ENCODE results near the gene DNAJC6.
A peak's percentile ranks its signal among the peaks of the same experiment; 100 is the strongest.
"Not testable (repeated sequence)": the region's sequence is repeated elsewhere in the genome, so short reads cannot be mapped to it uniquely, and the experiment has no call there.

DNAJC6 gene

DNA sequence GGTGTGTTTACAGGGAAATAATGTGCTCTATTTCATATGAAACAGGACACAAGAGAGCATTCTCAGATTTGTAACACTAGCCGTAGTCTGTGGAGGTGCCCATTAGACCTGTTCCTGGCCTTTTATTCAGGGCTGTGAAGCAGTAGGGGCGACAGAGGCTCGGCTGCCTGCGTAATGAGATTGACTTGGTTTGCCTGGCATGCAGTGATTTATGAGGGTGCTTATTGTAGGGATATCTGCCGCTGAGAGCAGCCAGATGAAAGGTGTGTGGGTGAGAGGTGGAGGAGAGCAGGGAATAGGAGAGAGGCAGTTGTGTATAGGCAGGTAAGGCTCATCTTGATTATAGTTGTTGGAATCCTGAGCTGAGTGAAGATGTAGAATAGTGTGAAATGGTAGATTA lies 51.3 kb downstream of the DNAJC6 start:
- no peak for DNase-seq

DNA sequence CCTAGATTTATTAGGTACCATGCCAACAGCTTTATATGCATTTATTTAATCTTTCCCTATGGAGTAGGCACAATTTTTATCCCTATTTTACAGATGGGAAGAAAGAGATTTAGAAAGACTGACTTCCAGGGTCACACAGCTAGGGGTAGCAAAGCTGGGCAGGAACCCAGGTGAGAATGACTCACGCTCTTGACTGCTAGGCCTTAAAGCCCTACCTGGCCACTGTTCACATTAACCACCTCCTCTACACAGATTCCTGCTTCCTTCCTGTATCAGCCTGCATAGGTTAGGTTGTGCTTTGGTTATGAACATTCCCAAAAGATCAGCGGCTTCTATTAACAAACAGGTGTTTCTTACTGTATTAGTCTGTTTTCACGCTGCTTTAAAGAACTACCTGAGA lies 53.2 kb downstream of the DNAJC6 start:
- DNase-seq, result no peak

DNA sequence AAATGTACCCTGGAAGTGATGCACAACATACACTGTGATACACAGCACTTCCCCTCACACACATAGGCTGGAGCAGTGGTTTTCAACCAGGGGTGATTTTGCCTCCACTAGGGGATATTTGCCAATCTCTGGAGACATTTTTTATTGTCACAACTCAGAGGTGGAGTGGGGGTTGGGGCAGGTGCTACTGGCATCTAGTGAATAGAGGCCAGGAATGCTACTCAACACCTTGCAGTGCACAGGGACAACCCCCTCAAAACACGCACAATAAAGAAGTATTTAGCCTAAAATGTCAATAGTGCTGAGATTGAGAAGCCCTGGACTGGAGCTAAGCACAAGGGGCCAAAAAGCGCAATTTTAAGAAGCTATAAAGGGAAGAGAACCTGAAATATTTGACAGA lies 54.1 kb downstream of the DNAJC6 start:
- DNase-seq, result no peak

DNA sequence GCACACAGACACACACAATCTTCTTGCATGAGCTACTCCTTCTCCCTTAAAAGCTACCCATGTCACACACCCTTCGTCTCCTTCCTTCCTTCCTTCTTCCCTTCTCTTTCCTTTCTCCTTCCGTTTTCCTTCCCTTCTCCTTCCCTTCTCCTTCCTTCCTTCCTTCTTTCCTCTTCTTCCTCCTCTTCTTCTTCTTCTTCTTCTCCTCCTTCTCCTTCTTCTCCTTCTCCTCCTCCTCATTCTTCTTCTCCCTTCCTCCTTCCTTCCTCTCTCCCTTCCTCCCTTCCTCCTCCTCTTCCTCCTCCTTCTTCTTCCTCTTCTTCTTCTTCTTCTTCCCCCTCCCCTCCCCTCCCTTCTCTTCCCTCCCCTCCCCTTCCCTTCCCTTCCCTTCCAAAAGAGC lies 59.1 kb downstream of the DNAJC6 start:
- DNase-seq, result no peak

DNA sequence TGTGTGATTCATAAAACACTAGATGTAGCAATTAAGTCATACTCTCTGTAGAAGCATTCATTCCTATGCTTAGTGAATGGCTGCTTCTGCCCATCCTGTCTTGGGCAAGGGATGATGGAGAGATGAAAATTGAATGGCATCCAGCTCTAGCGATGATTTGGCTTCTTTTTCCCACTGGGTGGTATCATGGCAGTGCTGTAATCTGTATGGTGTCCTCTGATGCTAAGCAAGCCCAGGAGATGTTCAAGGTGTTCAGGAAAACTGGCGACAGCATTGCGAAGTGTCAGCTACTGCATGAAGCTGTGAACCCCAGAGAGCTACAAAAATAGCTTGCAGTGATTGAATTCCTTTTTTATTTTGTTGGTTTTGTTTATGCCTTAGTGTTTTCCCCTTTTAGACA lies 62.2 kb downstream of the DNAJC6 start:
- DNase-seq, result no peak

DNA sequence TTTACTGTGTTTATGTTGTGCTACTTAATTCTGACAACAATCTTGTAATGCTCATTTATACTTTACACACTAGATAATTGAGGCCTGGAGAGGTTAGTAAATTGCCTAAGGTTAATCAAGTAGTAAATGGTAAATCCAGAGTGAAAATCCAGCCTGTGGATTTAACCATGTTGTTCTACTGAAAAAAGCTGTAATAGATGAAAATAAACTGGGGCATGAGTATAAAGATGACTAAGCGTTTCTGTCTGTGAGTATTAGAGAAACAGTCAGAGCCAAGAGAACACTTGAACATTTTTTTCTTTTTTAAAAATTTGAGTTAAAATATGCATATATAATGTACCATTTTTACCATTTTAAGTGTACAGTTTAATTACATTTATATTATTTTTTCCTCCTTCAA lies 63.2 kb downstream of the DNAJC6 start:
- DNase-seq, result no peak

DNA sequence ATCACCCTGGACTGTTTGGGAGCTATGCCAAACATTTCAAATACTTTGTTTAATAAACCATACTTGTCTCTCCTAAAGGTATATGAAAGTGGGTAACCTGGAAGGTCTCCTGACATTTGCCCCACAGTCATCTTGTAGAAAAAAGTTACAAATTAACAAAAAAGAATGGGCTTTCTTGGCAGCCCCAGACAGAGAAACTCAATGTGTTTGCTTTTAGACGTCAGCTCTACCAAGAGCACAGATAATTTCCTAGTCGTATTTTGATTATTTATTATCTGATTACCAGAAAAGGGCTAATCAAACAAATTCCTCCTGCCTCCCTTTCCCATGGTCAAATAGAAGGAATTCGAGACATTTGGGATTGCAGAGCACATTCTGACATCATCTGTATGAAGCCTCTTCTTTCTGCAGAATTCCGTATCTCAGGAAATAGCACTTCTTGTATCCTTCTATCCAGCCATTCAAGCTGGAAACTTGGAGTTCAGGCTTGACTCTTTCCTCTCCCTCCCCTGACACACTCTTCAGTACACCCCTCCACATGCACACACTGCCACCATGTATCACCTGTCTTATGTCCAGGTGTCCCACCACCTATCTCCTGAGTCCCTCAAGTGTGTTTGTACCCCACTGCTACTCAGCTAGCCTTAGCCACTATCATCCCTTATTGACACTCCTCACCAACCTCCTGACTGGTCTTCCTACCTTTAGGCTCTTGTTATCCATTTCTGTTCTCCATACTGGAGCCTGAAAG lies 68.3 kb downstream of the DNAJC6 start:
- DNase-seq, result no peak

DNA sequence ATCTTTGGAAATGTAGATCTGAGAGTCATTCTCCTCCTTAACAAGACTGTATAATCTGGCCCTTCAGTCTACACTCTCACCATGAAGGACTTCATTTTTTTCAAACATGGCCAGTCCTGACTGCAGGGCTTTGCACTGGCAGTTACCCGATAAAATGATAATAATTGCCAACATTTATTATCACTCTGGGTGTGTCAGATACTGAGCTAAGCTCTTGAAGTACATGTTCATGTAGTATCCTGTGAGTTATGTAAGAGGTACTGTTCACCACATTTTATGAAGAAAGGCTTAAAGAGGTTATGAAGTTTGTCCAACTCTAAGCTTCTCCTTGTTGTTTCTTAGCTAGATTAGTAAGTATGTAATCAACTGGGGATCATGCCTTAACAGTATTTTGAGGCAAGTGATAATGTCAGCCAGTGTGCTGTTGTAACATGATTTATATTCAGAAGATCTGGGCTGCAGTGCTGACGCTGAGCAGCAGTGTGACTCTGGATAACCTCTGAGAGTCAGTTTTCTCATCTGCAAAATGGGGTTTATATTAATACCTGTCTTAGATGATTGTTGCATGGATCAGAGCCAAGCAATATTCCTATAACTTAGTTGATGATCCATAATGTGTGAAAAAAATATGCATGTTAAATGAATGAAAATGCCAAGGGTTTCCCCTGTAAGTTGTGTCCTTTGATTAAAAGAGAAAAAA lies 69.1 kb downstream of the DNAJC6 start:
- DNase-seq, result no peak

DNA sequence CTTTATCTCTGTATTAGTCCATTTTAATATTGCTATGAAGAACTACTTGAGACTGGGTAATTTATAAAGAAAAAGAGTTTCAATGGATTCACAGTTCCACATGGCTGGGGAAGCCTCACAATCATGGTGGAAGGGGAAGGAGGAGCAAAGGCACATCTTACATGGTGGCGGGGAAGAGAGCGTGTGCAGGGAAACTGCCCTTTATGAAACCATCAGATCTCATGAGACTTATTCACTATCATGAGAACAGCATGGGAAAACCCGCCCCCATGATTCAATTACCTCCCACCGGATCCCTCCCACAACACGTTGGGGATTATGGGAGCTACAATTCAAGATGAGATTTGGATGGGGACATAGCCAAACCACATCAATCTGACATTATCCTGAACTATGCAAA lies 75.1 kb downstream of the DNAJC6 start:
- not testable (repeated sequence) for DNase-seq

DNA sequence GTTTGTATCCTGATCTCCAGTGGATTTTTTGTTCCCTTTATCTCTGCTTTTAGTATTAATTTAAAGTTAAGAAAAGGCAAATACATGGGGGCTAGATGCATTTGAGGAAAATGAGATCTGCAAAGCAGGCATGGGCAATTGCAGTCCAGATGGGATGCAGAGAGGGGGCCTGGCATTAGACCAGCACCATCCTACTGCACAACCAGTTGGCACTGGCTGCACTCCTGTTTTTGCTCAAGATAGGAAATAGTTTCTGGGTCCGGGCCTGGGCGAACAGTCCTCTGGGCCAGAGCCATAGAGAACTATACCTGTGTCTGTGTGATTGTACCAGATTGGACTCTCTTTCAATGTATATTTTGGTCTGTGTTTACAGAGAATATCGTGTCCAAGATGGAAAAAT lies 77.1 kb downstream of the DNAJC6 start:
- DNase-seq, result no peak

DNA sequence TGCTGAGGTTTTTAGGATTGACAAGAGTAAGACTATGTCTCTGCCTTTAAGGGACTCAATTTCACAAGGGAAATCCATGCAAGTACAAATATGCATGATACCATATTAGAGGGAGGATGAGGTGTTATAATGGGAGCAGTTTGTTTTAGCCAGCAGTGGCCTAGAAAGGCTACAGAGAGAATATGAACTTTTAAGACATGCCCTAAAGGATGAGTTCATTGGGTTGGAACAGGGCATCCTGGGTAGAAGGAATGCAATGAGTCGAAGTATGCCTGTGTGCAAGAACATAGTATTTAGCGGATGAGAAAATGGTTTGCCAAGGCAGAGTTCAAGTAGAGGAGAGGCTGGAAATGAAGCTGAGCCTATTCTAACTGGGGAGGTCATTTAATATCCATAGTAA lies 78.5 kb downstream of the DNAJC6 start:
- no peak for DNase-seq

DNA sequence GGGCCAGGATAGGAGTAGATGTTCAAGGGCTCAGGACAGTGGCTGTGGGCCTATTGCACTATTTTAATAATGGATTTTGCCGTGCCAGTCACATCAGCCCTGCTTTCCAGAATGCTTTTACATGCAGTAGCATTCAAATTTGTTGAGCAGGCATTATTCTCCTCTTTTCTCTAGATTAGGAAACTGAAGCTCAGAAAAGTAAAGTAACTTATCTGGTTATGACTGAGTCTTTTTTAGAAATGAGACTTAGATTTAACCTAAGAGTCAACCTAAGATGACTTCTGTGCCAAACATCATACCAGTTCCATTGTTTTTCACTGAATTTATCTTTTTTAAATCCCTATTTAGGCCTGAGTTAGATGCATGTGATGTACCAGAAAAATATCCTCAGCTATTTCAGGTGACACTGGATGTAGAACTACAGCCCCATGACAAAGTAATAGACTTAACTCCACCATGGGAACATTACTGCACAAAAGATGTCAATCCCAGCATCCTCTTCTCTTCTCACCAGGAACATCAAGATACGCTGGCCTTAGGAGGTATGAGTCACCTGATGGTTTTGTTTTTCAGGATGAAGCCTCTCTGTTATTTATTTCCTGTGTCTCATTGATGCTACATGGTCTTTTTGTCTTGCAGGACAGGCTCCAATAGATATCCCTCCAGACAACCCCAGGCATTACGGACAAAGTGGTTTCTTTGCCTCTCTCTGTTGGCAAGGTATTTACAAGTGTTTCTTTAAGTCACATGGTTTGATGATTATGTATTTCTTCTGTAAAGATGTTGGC lies 79.8 kb downstream of the DNAJC6 start:
- no peak for DNase-seq

DNA sequence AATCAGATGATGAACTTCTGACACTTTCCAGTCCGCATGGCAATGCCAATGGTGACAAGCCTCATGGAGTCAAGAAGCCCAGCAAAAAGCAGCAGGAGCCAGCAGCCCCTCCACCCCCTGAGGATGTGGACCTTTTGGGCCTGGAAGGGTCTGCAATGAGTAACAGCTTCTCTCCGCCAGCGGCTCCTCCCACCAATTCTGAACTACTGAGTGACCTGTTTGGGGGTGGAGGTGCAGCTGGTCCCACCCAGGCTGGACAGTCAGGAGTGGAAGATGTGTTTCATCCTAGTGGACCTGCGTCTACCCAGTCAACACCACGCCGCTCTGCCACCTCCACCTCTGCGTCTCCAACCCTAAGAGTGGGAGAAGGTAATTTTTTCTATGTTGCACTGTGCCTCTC lies 83.2 kb downstream of the DNAJC6 start:
- no peak for DNase-seq

DNA sequence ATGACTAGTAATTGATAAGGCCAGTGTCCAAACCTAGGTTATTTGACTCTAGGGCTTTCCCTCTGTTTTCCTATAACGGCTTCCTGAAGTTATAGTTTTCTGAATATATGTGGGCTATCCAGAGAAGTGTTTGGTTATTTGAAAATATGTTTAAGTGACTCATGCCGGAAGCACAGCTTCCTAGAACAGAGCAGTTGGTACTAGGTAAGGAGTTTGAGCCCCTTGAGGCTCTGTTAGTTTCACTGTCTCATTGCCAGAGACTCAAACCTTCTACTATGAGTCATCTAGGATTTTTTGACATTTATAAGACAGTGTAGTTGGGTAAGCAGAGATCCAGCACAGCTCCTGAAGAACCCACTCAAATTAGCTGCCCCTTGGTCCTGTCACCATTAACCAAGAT lies 84.0 kb downstream of the DNAJC6 start:
- DNase-seq, result no peak

DNA sequence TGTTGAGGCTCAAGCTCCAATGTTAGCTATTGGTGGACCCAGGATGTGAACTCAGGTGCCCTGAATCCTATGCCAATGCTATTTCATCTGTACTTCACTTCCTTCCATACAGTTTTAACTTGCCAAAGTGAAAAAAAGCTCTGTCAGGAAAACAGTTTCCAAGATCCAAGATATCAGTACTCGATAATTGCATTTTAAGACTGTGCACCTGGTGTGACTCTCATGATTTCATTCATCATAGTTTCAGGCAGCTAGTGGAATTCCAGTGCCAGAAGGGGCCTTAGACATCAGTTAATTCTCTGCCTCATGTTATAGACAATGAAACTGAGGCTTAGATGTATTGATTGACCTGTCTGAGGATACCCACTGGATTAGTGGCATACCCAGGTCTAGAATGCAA lies 84.6 kb downstream of the DNAJC6 start:
- DNase-seq, result no peak

DNA sequence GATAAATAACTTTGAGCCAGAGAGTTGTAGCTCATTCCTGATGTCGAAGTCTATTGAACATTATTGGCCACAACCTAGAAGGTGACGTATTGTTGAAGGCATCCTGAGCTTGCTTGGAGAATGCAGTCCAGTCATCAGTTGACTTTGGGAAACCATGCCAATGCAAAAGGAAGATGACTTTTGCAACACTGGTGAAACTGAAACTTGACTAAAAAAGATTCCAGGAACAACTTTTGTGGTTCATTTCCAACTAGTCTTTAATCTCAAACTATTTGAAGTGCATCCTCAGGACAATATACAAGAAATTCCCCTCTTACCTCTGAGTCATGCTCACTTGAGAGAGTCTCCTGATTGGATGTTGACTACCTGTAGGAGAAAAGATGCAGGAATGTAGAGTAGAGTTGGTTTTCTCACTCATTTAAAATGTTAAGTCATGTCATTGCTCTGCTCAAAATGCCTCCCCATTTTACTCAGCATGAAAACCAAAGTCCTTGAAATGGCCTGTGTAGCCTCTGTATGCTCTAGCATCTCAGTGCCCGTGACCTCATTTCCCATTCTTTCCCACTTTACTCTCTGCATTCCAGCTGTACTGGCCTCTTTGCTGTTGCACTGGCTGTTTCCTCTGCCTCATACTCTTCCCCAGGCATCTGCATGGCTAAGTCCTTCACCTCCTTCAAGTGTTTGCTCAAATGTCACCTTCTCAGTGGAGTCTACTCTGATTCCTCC lies 86.7 kb downstream of the DNAJC6 start:
- DNase-seq, result no peak

DNA sequence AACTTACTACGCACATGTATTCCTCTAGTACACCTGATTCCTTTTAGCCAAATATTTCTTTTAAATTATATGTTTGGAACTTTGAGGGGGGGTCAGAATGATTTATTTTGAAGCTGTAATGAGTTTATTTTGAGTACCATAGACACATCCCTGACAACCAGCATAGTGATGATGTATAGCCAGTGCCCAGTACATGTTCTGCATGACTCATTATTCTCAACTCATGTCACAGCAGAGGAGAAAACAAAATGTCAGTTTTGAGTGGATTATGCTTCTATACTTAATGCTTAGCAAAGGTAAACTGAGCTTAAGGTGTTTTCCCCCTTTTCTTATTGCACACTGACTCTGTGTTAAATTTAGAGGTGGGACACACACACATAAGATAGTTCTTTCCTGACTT lies 88.7 kb downstream of the DNAJC6 start:
- DNase-seq, result no peak

DNA sequence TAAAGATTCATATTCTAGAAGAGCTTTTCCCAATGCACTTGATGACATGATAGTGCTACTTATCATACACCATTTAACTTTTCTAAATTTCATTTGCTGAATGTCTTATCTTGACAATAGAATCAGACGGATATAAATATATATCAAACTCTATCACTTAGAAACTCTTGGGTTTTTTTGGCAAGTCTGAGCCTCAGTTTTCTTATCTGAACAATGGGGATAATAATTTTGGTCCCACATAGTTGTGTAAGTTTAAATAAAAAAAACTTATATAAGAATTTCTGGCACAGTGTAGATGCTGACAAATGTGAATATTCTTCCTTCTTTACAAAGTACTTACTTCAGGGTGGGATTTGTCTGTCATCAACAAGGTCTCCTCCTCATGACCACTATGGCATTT lies 89.7 kb downstream of the DNAJC6 start:
- DNase-seq, result no peak

DNA sequence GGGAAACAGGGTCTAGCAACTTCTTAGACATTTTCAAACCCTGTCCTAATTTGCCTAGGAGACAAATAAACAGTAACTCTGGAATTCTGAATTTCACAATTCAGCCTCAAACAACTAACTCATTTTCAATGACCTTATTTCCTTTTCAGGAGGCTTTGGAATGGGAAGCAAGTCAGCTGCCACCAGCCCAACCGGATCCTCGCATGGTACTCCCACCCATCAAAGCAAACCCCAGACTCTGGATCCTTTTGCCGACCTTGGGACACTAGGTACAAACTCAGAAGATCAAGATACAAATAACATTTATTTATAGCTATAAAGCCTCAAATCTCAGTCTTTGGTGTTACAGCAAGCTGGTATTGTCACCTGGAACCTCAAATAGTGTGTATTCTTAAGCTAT lies 92.3 kb downstream of the DNAJC6 start:
- peak; percentile 58 for DNase-seq

DNA sequence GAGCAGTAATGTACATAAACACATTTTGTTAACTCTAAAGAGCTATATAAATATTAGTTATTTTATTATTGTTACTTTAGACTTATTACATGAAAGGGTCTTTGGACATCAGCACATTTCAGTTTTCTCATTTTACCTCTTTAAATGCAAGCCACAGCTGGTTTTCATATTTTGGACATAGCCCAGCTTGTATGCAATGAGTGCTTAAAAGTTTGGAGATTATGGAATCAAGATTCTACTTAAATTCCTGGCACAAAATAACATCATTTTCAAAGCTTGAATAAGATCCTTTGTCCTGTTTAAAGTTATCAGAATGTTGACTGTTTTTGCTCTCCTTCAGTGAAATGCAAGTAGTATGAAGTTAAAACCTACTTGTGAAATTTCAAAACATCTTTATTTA lies 95.6 kb downstream of the DNAJC6 start:
- no peak for DNase-seq

DNA sequence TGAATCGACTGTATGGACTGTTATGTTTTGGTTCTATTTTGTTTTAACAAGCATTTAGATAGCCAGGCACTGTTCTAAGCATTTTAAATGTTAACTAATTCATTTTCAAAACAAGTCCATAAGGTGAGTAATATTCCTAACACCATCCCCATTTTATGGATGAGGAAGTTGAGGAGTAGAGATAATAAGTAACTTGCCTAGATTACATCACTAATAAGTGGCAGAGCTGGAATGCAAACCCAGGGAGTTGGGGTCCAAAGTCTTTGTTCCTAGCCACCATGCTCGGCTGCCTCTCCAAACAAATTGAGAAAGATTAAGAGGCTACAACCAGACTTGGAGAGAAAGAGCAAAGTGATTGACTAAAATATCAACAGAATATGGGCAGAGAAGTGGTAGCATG lies 98.5 kb downstream of the DNAJC6 start:
- no peak for DNase-seq

DNA sequence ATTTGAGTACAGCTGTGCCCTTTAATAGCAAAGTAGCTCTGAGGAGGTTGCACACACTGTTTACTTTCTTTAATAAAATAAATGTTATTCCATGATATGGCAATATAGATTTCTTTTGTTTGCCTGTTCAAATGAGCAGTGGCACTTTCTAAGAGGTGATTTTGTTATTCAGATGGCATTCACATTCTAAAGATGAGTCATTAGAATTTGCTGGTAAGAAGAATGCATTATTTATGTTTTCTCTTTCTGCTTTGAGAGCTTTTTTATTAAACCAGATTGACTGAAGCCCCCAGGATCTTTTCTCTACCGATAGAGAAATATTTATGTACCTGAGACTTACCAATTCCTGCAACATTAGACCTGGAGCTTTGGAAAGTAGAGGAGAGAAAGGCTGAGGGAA lies 100.0 kb downstream of the DNAJC6 start:
- no peak for DNase-seq

DNA sequence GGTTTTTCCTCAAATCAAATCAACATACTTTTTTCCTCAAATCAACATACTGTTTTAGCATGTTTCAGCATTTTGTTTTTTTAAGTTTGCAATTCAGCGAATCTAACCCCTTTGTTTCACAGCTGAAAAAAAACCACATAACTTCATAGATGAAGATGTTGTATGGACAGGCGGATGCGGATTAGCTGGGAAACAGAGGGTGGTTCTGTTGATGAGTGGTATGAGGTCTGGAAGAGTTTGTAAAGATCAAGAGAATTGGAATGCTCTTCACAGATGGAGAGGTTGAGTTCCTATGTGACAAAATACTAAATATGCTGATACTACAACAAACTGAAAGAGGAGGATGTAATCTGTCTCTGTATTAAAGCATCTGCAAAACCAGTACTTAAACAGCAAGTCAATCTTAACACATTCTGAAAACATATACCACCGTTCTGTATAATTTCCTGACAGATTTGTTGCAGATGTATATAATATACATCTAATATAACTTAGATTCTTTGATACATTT lies 100.5 kb downstream of the DNAJC6 start:
- DNase-seq, result no peak

Measured in midbrain (tissue), 1 donor.